ENCODE results near the gene DOK3.
A peak's percentile ranks its signal among the peaks of the same experiment; 100 is the strongest.

The DOK3 gene

GRCh38 chr5:177509381-177509951 is at the start of gene DOK3:
Gene DOK3 (minus strand): TSS chr5:177509826. CDS start chr5:177509540, 286 bp downstream.
- Histone ChIP-seq H3K9ac (ENCODE audit: low read depth, low read length, poor library complexity, severe bottlenecking) (peak within 1 kb of the TSS; percentile 63), H3K9me2 (replicated peaks; ENCODE audit: low read depth, low read length) (no peaks in the 10 kb centered on the region), H4K20me1 (ENCODE audit: insufficient read depth, low read length, poor library complexity, severe bottlenecking) (no peaks in the 10 kb centered on the region), H3K9me3 (ENCODE audit: insufficient read depth, low read depth, low read length) (no peaks in the 10 kb centered on the region), H3K36me3 (ENCODE audit: insufficient read depth, low read length) (no peaks in the 10 kb centered on the region; the same call in 1 of the 2 replicates), H3K27me3 (ENCODE audit: insufficient read depth, low read length, poor library complexity, severe bottlenecking) (no peaks in the 10 kb centered on the region), H3K79me2 (ENCODE audit: insufficient read depth, low read length) (peaks cover 19% of the 10 kb centered on the region; the same call in 1 of the 2 replicates), H3K4me3 (ENCODE audit: low read length, poor library complexity, severe bottlenecking) (peak within 1 kb of the TSS; percentile 48), H3F3A (ENCODE audit: low read depth) (no peaks in the 10 kb centered on the region), H2AFZ (ENCODE audit: low read length) (no peak within 1 kb of the TSS), H3K4me1 (ENCODE audit: insufficient read depth, low read length, poor library complexity, severe bottlenecking) (peaks cover 10% of the 10 kb centered on the region), H3K4me2 (ENCODE audit: low read depth, low read length, poor library complexity, severe bottlenecking) (peak within 1 kb of the TSS; percentile 57)
- TF ChIP-seq EZH2phosphoT487 (IDR thresholded peaks at IDR 0.05; ENCODE audit: borderline replicate concordance) (no peak), CTCF (conservative IDR thresholded peaks at IDR 0.05; ENCODE audit: low read length) (no peak)

GRCh38 chr5:177557796-177558195 is 48.2 kb upstream of the DOK3 start:
- H3K4me1 ChIP-seq (ENCODE audit: insufficient read depth, low read length, poor library complexity, severe bottlenecking) = peaks cover 16% of the 10 kb centered on the region
- no peaks in the 10 kb centered on the region for H3K27me3 ChIP-seq (ENCODE audit: insufficient read depth, low read length, poor library complexity, severe bottlenecking)
- H3K4me3 ChIP-seq (ENCODE audit: low read length, poor library complexity, severe bottlenecking) = peak overlapping the region; percentile 61
- no peaks in the 10 kb centered on the region for H3F3A ChIP-seq (ENCODE audit: low read depth)
- no peak for TF ChIP-seq CTCF (conservative IDR thresholded peaks at IDR 0.05; ENCODE audit: low read length)
- TF ChIP-seq EZH2phosphoT487 (IDR thresholded peaks at IDR 0.05; ENCODE audit: borderline replicate concordance) = no peak
- H3K36me3 ChIP-seq (ENCODE audit: insufficient read depth, low read length) = no peaks in the 10 kb centered on the region
- no peaks in the 10 kb centered on the region for H3K9me3 ChIP-seq (ENCODE audit: insufficient read depth, low read depth, low read length)
- peaks cover 18% of the 10 kb centered on the region for H3K79me2 ChIP-seq (ENCODE audit: insufficient read depth, low read length)
- no peak overlapping the region for H3K4me2 ChIP-seq (ENCODE audit: low read depth, low read length, poor library complexity, severe bottlenecking)
- H3K9ac ChIP-seq (ENCODE audit: low read depth, low read length, poor library complexity, severe bottlenecking) = peak overlapping the region; percentile 72
- H4K20me1 ChIP-seq (ENCODE audit: insufficient read depth, low read length, poor library complexity, severe bottlenecking) = peaks cover 11% of the 10 kb centered on the region
- no peak overlapping the region for H2AFZ ChIP-seq (ENCODE audit: low read length)
- H3K9me2 ChIP-seq (replicated peaks; ENCODE audit: low read depth, low read length) = no peaks in the 10 kb centered on the region

- Histone ChIP-seq H3K4me1 (ENCODE audit: insufficient read depth, low read length, poor library complexity, severe bottlenecking) (peaks cover 20% of the 10 kb centered on the region), H4K20me1 (ENCODE audit: insufficient read depth, low read length, poor library complexity, severe bottlenecking) (peaks cover 15% of the 10 kb centered on the region), H3K36me3 (ENCODE audit: insufficient read depth, low read length) (no peaks in the 10 kb centered on the region), H3K9me3 (ENCODE audit: insufficient read depth, low read depth, low read length) (no peaks in the 10 kb centered on the region), H3F3A (ENCODE audit: low read depth) (no peaks in the 10 kb centered on the region), H3K79me2 (ENCODE audit: insufficient read depth, low read length) (peaks cover 25% of the 10 kb centered on the region), H3K4me3 (ENCODE audit: low read length, poor library complexity, severe bottlenecking) (peak overlapping the region; percentile 61), H2AFZ (ENCODE audit: low read length) (peak overlapping the region; percentile 85), H3K4me2 (ENCODE audit: low read depth, low read length, poor library complexity, severe bottlenecking) (peak overlapping the region; percentile 73), H3K9ac (ENCODE audit: low read depth, low read length, poor library complexity, severe bottlenecking) (peak overlapping the region; percentile 72), H3K9me2 (replicated peaks; ENCODE audit: low read depth, low read length) (no peaks in the 10 kb centered on the region), H3K27me3 (ENCODE audit: insufficient read depth, low read length, poor library complexity, severe bottlenecking) (no peaks in the 10 kb centered on the region)
- no peak for TF ChIP-seq CTCF (conservative IDR thresholded peaks at IDR 0.05; ENCODE audit: low read length)
- no peak for TF ChIP-seq EZH2phosphoT487 (IDR thresholded peaks at IDR 0.05; ENCODE audit: borderline replicate concordance)
These were observed 47.5 kb upstream of the DOK3 start for GRCh38 chr5:177557041-177557647.
